ENCODE measurements around the gene NSMF. TPM values are rescaled to one million over a fixed set of nuclear protein-coding genes. Genes with fewer than 3 reads are reported as not detected.
A peak's percentile ranks its signal among the peaks of the same experiment; 100 is the strongest.

NSMF gene
- total and polyA plus RNA-seq, 2 of the 8 experiments (the other 6 are each of a cell fraction or from before 2014, with no cell fraction given): 56.7 to 65.1 TPM

DNA sequence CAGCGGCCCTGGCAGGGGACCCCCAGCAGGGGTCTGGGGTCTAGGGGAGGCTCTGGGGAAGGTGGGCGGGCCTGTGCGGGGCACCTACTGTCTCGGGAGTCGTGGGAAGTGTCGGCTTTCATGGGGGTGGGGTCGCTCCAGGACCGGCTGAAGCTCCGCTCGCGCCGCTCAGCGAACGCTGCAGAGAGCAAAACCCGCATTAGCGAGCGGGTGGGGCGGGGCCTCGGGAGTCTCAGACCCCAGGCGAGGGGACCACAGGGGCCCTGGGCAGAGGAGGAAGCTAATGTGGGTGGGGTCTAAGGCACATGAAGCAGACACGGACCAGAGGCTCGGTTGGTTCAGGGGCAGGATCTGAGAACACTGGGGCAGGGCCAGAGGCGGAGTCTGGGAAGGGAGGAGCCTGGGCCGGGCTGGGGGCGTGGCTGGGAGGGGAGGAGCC, 5.5 kb downstream of the NSMF start:
- peaks cover 0 to 13% of the 10 kb centered on the region in 2 experiments for H4K20me1 ChIP-seq (replicated peaks in 1 of 2; ENCODE audit: control insufficient read depth in 1 of 2, insufficient read depth in 2 of 2, low read length in 2 of 2)
- H3K9me3 ChIP-seq (ENCODE audit: insufficient read depth in 2 of 2, low read depth in 1 of 2, low read length in 1 of 2): no peaks in the 10 kb centered on the region
- H3K79me2 ChIP-seq (ENCODE audit: control insufficient read depth in 1 of 2, insufficient read depth in 2 of 2, low read length in 2 of 2): no peaks in the 10 kb centered on the region; a peak in 1 of 4 replicates
- H3K27me3 ChIP-seq (replicated peaks in 1 of 4; ENCODE audit: control insufficient read depth in 3 of 4, extremely low read depth in 1 of 4, insufficient read depth in 3 of 4, low read length in 3 of 4): no peaks in the 10 kb centered on the region; a peak in 2 of 7 replicates
- H3K4me1 ChIP-seq (replicated peaks in 1 of 4; ENCODE audit: control insufficient read depth in 3 of 4, insufficient read depth in 4 of 4, low read length in 3 of 4): peaks cover 0 to 22% (median 17%) of the 10 kb centered on the region in 4 experiments; a peak in 6 of 7 replicates
- H3K27ac ChIP-seq (ENCODE audit: low read depth, low read length): no peak overlapping the region
- H3K18ac ChIP-seq (ENCODE audit: extremely low read depth, low read length): no peak overlapping the region
- no peak for TF ChIP-seq EGR1 (IDR thresholded peaks at IDR 0.05; ENCODE audit: borderline replicate concordance, low read depth, low read length)
- peak; percentile 20; the same call in 1 of the 2 replicates for TF ChIP-seq SP1 (IDR thresholded peaks at IDR 0.05; ENCODE audit: low read depth, low read length)
- H2BK15ac ChIP-seq (ENCODE audit: low read length): no peak overlapping the region
- H2BK120ac ChIP-seq (replicated peaks; ENCODE audit: low read depth, low read length): no peak overlapping the region
- H3K4ac ChIP-seq (replicated peaks; ENCODE audit: insufficient read length, low read depth, low read length): no peak overlapping the region
- FAIRE-seq (no peak), DNase-seq (ENCODE audit: low read depth in 1 of 2, low spot score in 2 of 2) (peak; percentile 86 to 87)
- H4K8ac ChIP-seq (ENCODE audit: extremely low read depth, insufficient read depth, low read length): no peak overlapping the region
- no peak overlapping the region for H4K91ac ChIP-seq (replicated peaks; ENCODE audit: insufficient read length, low read length)
- H3K79me1 ChIP-seq (ENCODE audit: low read depth, low read length): peaks cover 3% of the 10 kb centered on the region; the same call in 1 of the 2 replicates
- CTCF ChIA-PET (ENCODE audit: partially characterized antibody): interaction anchor here (1.3 to 2.5 kb wide), 2 partner anchors 9 to 10 kb away, joined by 6 to 13 read pairs; no protein-coding TSS in a partner anchor
- H3K4me3 ChIP-seq (ENCODE audit: extremely low read depth in 1 of 4, insufficient read depth in 2 of 4, low read depth in 3 of 4, low read length in 4 of 4): peak overlapping the region; percentile 23 to 71 (median 50)
- no peak overlapping the region for H2AFZ ChIP-seq (ENCODE audit: low read length)
- peaks cover 12% of the 10 kb centered on the region; the same call in 1 of the 2 replicates for H3K23me2 ChIP-seq (ENCODE audit: low read depth, low read length)
- H3K56ac ChIP-seq (replicated peaks; ENCODE audit: insufficient read length, low read depth, low read length): no peak overlapping the region
- H2BK5ac ChIP-seq (ENCODE audit: low read depth, low read length): no peak overlapping the region
- no peak overlapping the region for H3K14ac ChIP-seq (ENCODE audit: insufficient read length)
- no peak overlapping the region for H2BK12ac ChIP-seq (ENCODE audit: low read depth, low read length)
- WGBS, 2 experiments (ENCODE audit: extremely low coverage in 1 of 2, insufficient coverage in 1 of 2, insufficient read length in 1 of 2, insufficient replicate concordance in 2 of 2, low coverage in 1 of 2, low lambda C conversion rate in 2 of 2, missing lambda C conversion rate in 1 of 2): 8% methylated on average over 13 of the region's 25 CpGs; no CpG with 5 or more reads in 1 of the 2 experiments
- no peak overlapping the region for H2BK20ac ChIP-seq (ENCODE audit: low read length)
- H3K36me3 ChIP-seq (ENCODE audit: control insufficient read depth in 2 of 4, insufficient read depth in 4 of 4, low read length in 3 of 4): peaks cover 6 to 22% (median 7%) of the 10 kb centered on the region in 4 experiments; a peak in 7 of 8 replicates
- no peak overlapping the region for H4K5ac ChIP-seq (ENCODE audit: insufficient read length, low read depth, low read length)
- H3K23ac ChIP-seq (ENCODE audit: insufficient read length): no peak overlapping the region
- no peak overlapping the region for H3K9ac ChIP-seq (replicated peaks in 1 of 4; ENCODE audit: extremely low read depth in 1 of 4, low read depth in 3 of 4, low read length in 3 of 4)
- no peak overlapping the region for H2AK5ac ChIP-seq (ENCODE audit: low read depth, low read length)
- peak overlapping the region; percentile 56 to 82 for H3K4me2 ChIP-seq (ENCODE audit: insufficient read depth in 1 of 2, low read depth in 2 of 2, low read length in 2 of 2)
- POLR2A ChIA-PET (ENCODE audit: partially characterized antibody): interaction anchor here (0.6 to 3.6 kb wide), 6 partner anchors 9 to 177 kb away, joined by 3 to 28 read pairs (median 4); partner anchors contain the start of gene ENTPD8

Measured in H1 (cell line).